ENCODE results near the gene SMARCE1. TPM values are rescaled to one million over a fixed set of nuclear protein-coding genes. Genes with fewer than 3 reads are reported as not detected.
A peak's percentile ranks its signal among the peaks of the same experiment; 100 is the strongest.

SMARCE1 gene
- total and polyA plus RNA-seq, 9 of the 15 experiments (the other 6 are each of a cell fraction or from before 2014, with no cell fraction given) = 64.1 to 142 (median 114) TPM

GRCh38 chr17:40647624-40648383, at the start of gene SMARCE1 (continued):
- TF ChIP-seq ZBTB11 (CRISPR knock-in tag; IDR thresholded peaks at IDR 0.05) = peak in 1 of 3 experiments; percentile 50; a peak in 1 of 6 replicates
- TF ChIP-seq TAF1 (IDR thresholded peaks at IDR 0.05; ENCODE audit: control insufficient read depth, extremely low read depth, insufficient read depth, low read length, severe bottlenecking) = peak; percentile 89
- no peak for TF ChIP-seq NEUROD1 (IDR thresholded peaks at IDR 0.05; ENCODE audit: borderline replicate concordance, low read depth, low read length, partially characterized antibody)
- TF ChIP-seq NR1H2 (CRISPR knock-in tag; IDR thresholded peaks at IDR 0.05) = peak; percentile 73; the same call in 1 of the 2 replicates
- no peak for TF ChIP-seq RFX1 (IDR thresholded peaks at IDR 0.05)
- TF ChIP-seq NR2F6 (CRISPR knock-in tag; IDR thresholded peaks at IDR 0.05) = no peak
- TF ChIP-seq FOXA1 (IDR thresholded peaks at IDR 0.05; ENCODE audit: borderline replicate concordance) = no peak
- peak; percentile 99 for TF ChIP-seq EP300 (IDR thresholded peaks at IDR 0.05; ENCODE audit: low read length)
- TF ChIP-seq TAF7 (tag; IDR thresholded peaks at IDR 0.05) = peak; percentile 25
- TF ChIP-seq MAFG (tag; conservative IDR thresholded peaks at IDR 0.05) = no peak
- peak; percentile 87 for TF ChIP-seq RBBP5 (IDR thresholded peaks at IDR 0.05; ENCODE audit: borderline replicate concordance, insufficient read depth, low read length, poor library complexity, severe bottlenecking)
- TF ChIP-seq U2AF1 (optimal IDR thresholded peaks at IDR 0.05; ENCODE audit: low read depth, low read length) = peak; percentile 80
- no peak for TF ChIP-seq MCM2 (IDR thresholded peaks at IDR 0.05; ENCODE audit: low read depth)
- TF ChIP-seq HNRNPK (IDR thresholded peaks at IDR 0.05; ENCODE audit: low read depth, low read length, poor library complexity, severe bottlenecking) = no peak
- TF ChIP-seq KAT7 (CRISPR knock-in tag; IDR thresholded peaks at IDR 0.05; ENCODE audit: borderline replicate concordance) = peak; percentile 83
- no peak for TF ChIP-seq IRF9 (tag; IDR thresholded peaks at IDR 0.05)
- no peak for TF ChIP-seq ARID4B (CRISPR knock-in tag; IDR thresholded peaks at IDR 0.05)
- TF ChIP-seq NUFIP1 (IDR thresholded peaks at IDR 0.05; ENCODE audit: partially characterized antibody) = no peak
